GM12878 (cell line): ENCODE measurements around the gene GRAPL. TPM values are rescaled to one million over a fixed set of nuclear protein-coding genes. Genes with fewer than 3 reads are reported as not detected.
A peak's percentile ranks its signal among the peaks of the same experiment; 100 is the strongest.
"Not testable (repeated sequence)": the region's sequence is repeated elsewhere in the genome, so short reads cannot be mapped to it uniquely, and the experiment has no call there.

Experiments used
- ATAC-seq: fragments of 200-7000 bp; cut with Tn5 transposase; 3 replicates; pipeline ENCODE4 v1.9.1; 2020; ENCODE audit warnings: mild to moderate bottlenecking, moderate library complexity
- BruUV-seq: library from RNA; stranded (reverse); fragments of 400-500 nt; replicated peaks from 2 replicates; lab custom pipeline; 2021; lab: Mats Ljungman, UMichigan
- CTCF ChIA-PET: fragments of 300-600 bp; sonication (Branson Sonifier 250); formaldehyde crosslinking; extraction: SDS; loops from one replicate; lab custom pipeline; 2021; ENCODE audit warnings: inconsistent platforms; lab: Yijun Ruan, JAX
- POLR2A ChIA-PET: fragments of 350-600 bp; formaldehyde crosslinking; extraction: SDS; loops from one replicate; lab custom pipeline; 2021; ENCODE audit warnings: inconsistent platforms; lab: Charles Lee
- RAD21 ChIA-PET: fragments of 300-600 bp; sonication (Branson Sonifier 250); formaldehyde crosslinking; loops from one replicate; lab custom pipeline; 2023; ENCODE audit warnings: antibody characterized with exemption; ENCODE audit not compliant: unreplicated experiment; lab: Charles Lee
- SMC1A ChIA-PET: fragments of 300-600 bp; sonication (Branson Sonifier 250); formaldehyde crosslinking; loops from one replicate; lab custom pipeline; 2023; ENCODE audit not compliant: unreplicated experiment, uncharacterized antibody; lab: Charles Lee
- DNase-seq: peaks from one replicate; pipeline ENCODE4 v3.0.0-alpha.2; 2011; ENCODE audit warnings: low read depth, low spot score
- FAIRE-seq: peaks from 3 replicates; lab custom pipeline; 2011; peaks lifted over from hg19 to GRCh38; lab: Jason Lieb, UNC
- H2AFZ ChIP-seq: 2 replicates; pipeline ENCODE4 v1.6.0; 2011; ENCODE audit warnings: low read depth, low read length, control low read depth; ENCODE audit not compliant: control insufficient read depth
- H3K27ac ChIP-seq: 2 replicates; pipeline ENCODE4 v1.5.1; 2011; ENCODE audit warnings: control low read depth; ENCODE audit not compliant: control insufficient read depth, insufficient read depth
- H3K27me3 ChIP-seq, 2 experiments: replicated peaks in 1 of 2; 2 replicates each; pipeline versions ENCODE4 v1.6.0 to v1.6.1; 2011; ENCODE audit warnings: low read length in 1 of 2; ENCODE audit not compliant: control insufficient read depth in 2 of 2, insufficient read depth in 2 of 2
- H3K36me3 ChIP-seq, 2 experiments: 2 replicates each; pipeline ENCODE4 v1.5.1; 2011; ENCODE audit warnings: low read length in 1 of 2; ENCODE audit not compliant: control insufficient read depth in 2 of 2, insufficient read depth in 2 of 2
- H3K4me1 ChIP-seq: 2 replicates; pipeline ENCODE4 v1.6.1; 2011; ENCODE audit warnings: mild to moderate bottlenecking, low read length, moderate library complexity, mixed read lengths; ENCODE audit not compliant: control insufficient read depth, insufficient read depth
- H3K4me2 ChIP-seq: 2 replicates; pipeline ENCODE4 v1.6.0; 2011; ENCODE audit warnings: control low read depth; ENCODE audit not compliant: control insufficient read depth, insufficient read depth
- H3K4me3 ChIP-seq: fragments of 200-600 bp; sonication (generic); 2 replicates; pipeline ENCODE4 v1.5.1; 2016
- H3K79me2 ChIP-seq: 2 replicates; pipeline ENCODE4 v1.6.0; 2011; ENCODE audit warnings: low read length; ENCODE audit not compliant: control insufficient read depth, insufficient read depth
- H3K9ac ChIP-seq: 2 replicates; pipeline ENCODE4 v1.8.0; 2011; ENCODE audit warnings: low read length, control low read depth, mixed read lengths; ENCODE audit not compliant: control insufficient read depth, insufficient read depth
- H3K9me3 ChIP-seq: replicated peaks from 3 replicates; pipeline ENCODE4 v1.5.1; 2011; ENCODE audit warnings: mild to moderate bottlenecking, low read length; ENCODE audit not compliant: control insufficient read depth, insufficient read depth
- H4K20me1 ChIP-seq: 2 replicates; pipeline ENCODE4 v1.6.0; 2011; ENCODE audit not compliant: control insufficient read depth, insufficient read depth
- ATF7 ChIP-seq: fragments of 450-650 bp; IDR thresholded peaks from 2 replicates; pipeline ENCODE4 v1.6.1; 2016; ENCODE audit warnings: low read depth, mild to moderate bottlenecking
- BCLAF1 ChIP-seq: fragments of 450-650 bp; IDR thresholded peaks from 2 replicates; pipeline ENCODE4 v1.6.1; 2017; ENCODE audit warnings: antibody characterized with exemption, mild to moderate bottlenecking, moderate library complexity
- CBFB ChIP-seq: IDR thresholded peaks from 2 replicates; pipeline ENCODE4 v1.6.1; 2016; ENCODE audit warnings: antibody characterized with exemption, low read depth
- KLF5 ChIP-seq: fragments of 450-650 bp; IDR thresholded peaks from 2 replicates; pipeline ENCODE4 v1.6.1; 2014; ENCODE audit warnings: mild to moderate bottlenecking; ENCODE audit not compliant: partially characterized antibody
- MLLT1 ChIP-seq: fragments of 450-650 bp; IDR thresholded peaks from 2 replicates; pipeline ENCODE4 v1.6.1; 2016; ENCODE audit warnings: mild to moderate bottlenecking
- MTA2 ChIP-seq: fragments of 450-650 bp; IDR thresholded peaks from 2 replicates; pipeline ENCODE4 v1.6.1; 2016; ENCODE audit warnings: low read depth, mild to moderate bottlenecking, moderate library complexity
- NBN ChIP-seq: fragments of 450-650 bp; IDR thresholded peaks from 2 replicates; pipeline ENCODE4 v1.6.1; 2016
- POLR2AphosphoS5 ChIP-seq: IDR thresholded peaks from 2 replicates; pipeline ENCODE4 v1.6.1; 2011; ENCODE audit warnings: mild to moderate bottlenecking, low read length, inconsistent platforms
- PRDM15 ChIP-seq: fragments of 450-650 bp; formaldehyde crosslinking; IDR thresholded peaks from 2 replicates; pipeline ENCODE4 v1.4.0; 2020; ENCODE audit warnings: mild to moderate bottlenecking, moderate library complexity
- RAD51 ChIP-seq: fragments of 450-650 bp; IDR thresholded peaks from 2 replicates; pipeline ENCODE4 v1.6.1; 2016; ENCODE audit warnings: moderate library complexity, mild to moderate bottlenecking, inconsistent platforms
- RELA ChIP-seq: fragments of 450-650 bp; IDR thresholded peaks from 2 replicates; pipeline ENCODE4 v1.8.0; 2014; ENCODE audit warnings: borderline replicate concordance; ENCODE audit not compliant: partially characterized antibody
- ZBED1 ChIP-seq: IDR thresholded peaks from 2 replicates; pipeline ENCODE4 v1.6.1; 2016; ENCODE audit warnings: borderline replicate concordance
- ZBTB11 ChIP-seq: fragments of 450-650 bp; formaldehyde crosslinking; IDR thresholded peaks from 2 replicates; pipeline ENCODE4 v1.5.0; 2022; ENCODE audit warnings: mild to moderate bottlenecking, missing genetic modification characterization
- WGBS: methylation state at CpG from one replicate; pipeline ENCODE4 v1.1.6; 2016; ENCODE audit warnings: low lambda C conversion rate; ENCODE audit not compliant: insufficient replicate concordance, insufficient coverage; ENCODE audit errors: missing lambda C conversion rate; 5-methylcytosine and 5-hydroxymethylcytosine counted together
- in situ Hi-C: fragments of 300-500 bp; cut with MboI; formaldehyde crosslinking; loops from 9 replicates; pipeline ENCODE4 v1.14.3; 2018; ENCODE audit warnings: mixed read lengths
- intact Hi-C: fragments of 100-400 bp; cut with micrococcal nuclease; formaldehyde crosslinking; loops from one replicate; pipeline ENCODE4 v1.14.2; 2022; ENCODE audit not compliant: unreplicated experiment
- polyA plus RNA-seq, 11 experiments: library from polyadenylated mRNA; depleted of rRNA in 4 of 11; unstranded in 6 of 11; stranded (reverse) in 5 of 11; fragments of >200 nt; fragmentation: Nextera tagmentation in 4 of 11; fragmentation: Illumina TruSeq in 1 of 11; extraction: Ambion mirVana in 4 of 11; extraction: Trizol in 1 of 11; gene quantifications; 1 replicate in 1 of 11; 2 replicates in 10 of 11; pipeline versions ENCODE4 v1.2.1 to v1.2.3, GENCODE V29; 2011 to 2016; ENCODE audit warnings: inconsistent platforms in 2 of 11, missing spikeins in 2 of 11, low read depth in 1 of 11
- total RNA-seq, 4 experiments: library from RNA; depleted of rRNA in 3 of 4; stranded (reverse); fragments of >200 nt in 3 of 4; fragmentation: Illumina TruSeq in 1 of 4; extraction: Trizol in 1 of 4; gene quantifications; 2 replicates each; pipeline versions ENCODE4 v1.2.1 to v1.2.3, GENCODE V29; 2013 to 2021

Gene GRAPL
- total and polyA plus RNA-seq, 10 of the 15 experiments (the other 5 are each of a cell fraction or from before 2014, with no cell fraction given) = 1.5 to 63.2 (median 14.4) TPM

GRCh38 chr17:19111801-19112458 lies 15.5 kb upstream of the GRAPL start:
- RAD21 ChIA-PET, H3K4me3 ChIP-seq, H4K20me1 ChIP-seq, DNase-seq, CTCF ChIA-PET, FAIRE-seq, in situ Hi-C loops, H3K36me3 ChIP-seq, H3K27me3 ChIP-seq, intact Hi-C loops, SMC1A ChIA-PET, H3K27ac ChIP-seq, H2AFZ ChIP-seq, H3K4me1 ChIP-seq, H3K79me2 ChIP-seq, H3K9me3 ChIP-seq, H3K9ac ChIP-seq, H3K4me2 ChIP-seq, POLR2A ChIA-PET: not testable (repeated sequence)
- BruUV-seq = TSS peak; percentile 100
- ATAC-seq = peak; percentile 92
- WGBS = under 1% methylated on average over 28 of the region's 47 CpGs
- TF ChIP-seq ATF7 (peak; percentile 64), BCLAF1 (peak; percentile 81), MLLT1 (peak; percentile 90), CBFB (peak; percentile 94), PRDM15 (CRISPR knock-in tag) (peak; percentile 99), KLF5 (peak; percentile 85), ZBTB11 (CRISPR knock-in tag) (peak; percentile 76), NBN (peak; percentile 95), MTA2 (0 out of 2 replicates have a peak, but pooled peaks have one; percentile 12), RAD51 (peak; percentile 46; the same call in 1 of the 2 replicates), ZBED1 (peak; percentile 86), POLR2AphosphoS5 (peak; percentile 65), RELA (peak; percentile 31)
